Upper lobe of right lung (tissue), 1 donor: Measurements from ENCODE around the gene MCC. TPM values are rescaled to one million over a fixed set of nuclear protein-coding genes. Genes with fewer than 3 reads are reported as not detected.

Experiments used
- ATAC-seq: fragments of 200-7000 bp; cut with Tn5 transposase; one replicate; pipeline ENCODE4 v1.9.1; 2020; ENCODE audit warnings: mild to moderate bottlenecking, moderate library complexity
- DNase-seq: peaks from one replicate; pipeline ENCODE4 v3.0.0-alpha.2; 2020
- H3K27ac ChIP-seq: fragments of 200-600 bp; one replicate; pipeline ENCODE4 v1.8.0; 2022
- H3K27me3 ChIP-seq: fragments of 200-600 bp; one replicate; pipeline ENCODE4 v1.8.0; 2022; ENCODE audit warnings: mild to moderate bottlenecking
- H3K36me3 ChIP-seq: fragments of 200-600 bp; one replicate; pipeline ENCODE4 v1.8.0; 2022
- H3K4me1 ChIP-seq: fragments of 200-600 bp; one replicate; pipeline ENCODE4 v1.8.0; 2022
- H3K4me3 ChIP-seq: fragments of 200-600 bp; one replicate; pipeline ENCODE4 v1.8.0; 2022; ENCODE audit warnings: mild to moderate bottlenecking
- H3K9me3 ChIP-seq: fragments of 200-600 bp; one replicate; pipeline ENCODE4 v1.8.0; 2022
- intact Hi-C: fragments of 100-400 bp; cut with DNase I; formaldehyde crosslinking; loops from one replicate; pipeline ENCODE4 v1.11.0; 2022
- total RNA-seq: library from RNA; stranded (reverse); fragmentation: NEBNext Ultra II Directional; extraction: Animal tissue kit (Norgen Biotek cat#: 25700); gene quantifications from one replicate; pipeline ENCODE4 v1.2.1, GENCODE V29; 2021
- TF ChIP-seq, protein P1 (sequence below): fragments of 200-600 bp; IDR thresholded peaks from one replicate; pipeline ENCODE4 v1.8.0; 2022; ENCODE audit warnings: antibody characterized with exemption
- donor health status: DM: no; HTN: yes; CAD: no; lungs with severe emphysema.

Gene MCC
- total RNA-seq, 1 donor from 2014 or later: 18.6 TPM

DNA sequence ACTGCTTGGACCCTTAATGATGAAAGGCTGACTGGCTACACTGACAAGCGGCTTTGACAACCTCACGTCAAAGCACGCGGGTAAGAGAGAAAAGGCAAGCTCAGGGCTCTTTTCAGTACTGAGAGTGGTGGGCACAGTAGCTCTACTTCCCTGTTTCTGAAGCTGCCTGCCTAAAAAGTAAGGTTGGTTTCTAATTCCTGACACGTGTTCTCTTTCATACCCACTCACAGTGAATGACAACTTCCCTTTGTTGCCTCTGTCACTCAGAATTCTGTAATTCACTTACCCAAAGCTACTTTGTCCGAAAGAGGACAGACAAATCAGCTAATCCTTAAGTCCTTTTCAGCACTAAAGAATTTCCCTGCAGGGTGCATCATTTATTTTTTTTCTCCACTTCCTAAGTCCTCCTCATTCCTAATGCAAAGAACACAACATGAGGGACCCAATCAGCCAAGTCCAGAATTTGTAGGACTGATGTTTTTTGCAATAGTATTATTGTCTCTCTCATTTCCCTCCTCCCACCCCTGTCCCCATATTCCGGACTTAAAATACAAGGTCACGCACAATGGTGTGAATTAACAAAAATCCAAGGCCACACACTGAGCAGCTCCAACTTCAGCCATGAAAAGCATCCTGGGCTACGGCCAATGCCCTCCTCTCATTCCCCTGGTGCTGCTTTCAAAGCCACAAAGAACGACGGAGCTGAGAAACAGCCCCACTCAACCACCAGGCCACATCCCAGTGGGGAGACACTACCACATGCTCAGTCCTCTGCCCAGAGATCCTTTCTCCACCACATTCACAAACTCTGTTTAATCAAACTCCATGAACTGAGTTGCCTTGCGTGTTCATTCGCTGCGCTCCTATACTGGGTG, 274.5 kb downstream of the MCC start:
- TF ChIP-seq, protein P1, sequence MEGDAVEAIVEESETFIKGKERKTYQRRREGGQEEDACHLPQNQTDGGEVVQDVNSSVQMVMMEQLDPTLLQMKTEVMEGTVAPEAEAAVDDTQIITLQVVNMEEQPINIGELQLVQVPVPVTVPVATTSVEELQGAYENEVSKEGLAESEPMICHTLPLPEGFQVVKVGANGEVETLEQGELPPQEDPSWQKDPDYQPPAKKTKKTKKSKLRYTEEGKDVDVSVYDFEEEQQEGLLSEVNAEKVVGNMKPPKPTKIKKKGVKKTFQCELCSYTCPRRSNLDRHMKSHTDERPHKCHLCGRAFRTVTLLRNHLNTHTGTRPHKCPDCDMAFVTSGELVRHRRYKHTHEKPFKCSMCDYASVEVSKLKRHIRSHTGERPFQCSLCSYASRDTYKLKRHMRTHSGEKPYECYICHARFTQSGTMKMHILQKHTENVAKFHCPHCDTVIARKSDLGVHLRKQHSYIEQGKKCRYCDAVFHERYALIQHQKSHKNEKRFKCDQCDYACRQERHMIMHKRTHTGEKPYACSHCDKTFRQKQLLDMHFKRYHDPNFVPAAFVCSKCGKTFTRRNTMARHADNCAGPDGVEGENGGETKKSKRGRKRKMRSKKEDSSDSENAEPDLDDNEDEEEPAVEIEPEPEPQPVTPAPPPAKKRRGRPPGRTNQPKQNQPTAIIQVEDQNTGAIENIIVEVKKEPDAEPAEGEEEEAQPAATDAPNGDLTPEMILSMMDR: no peak
- intact Hi-C loops: no loop called here

DNA sequence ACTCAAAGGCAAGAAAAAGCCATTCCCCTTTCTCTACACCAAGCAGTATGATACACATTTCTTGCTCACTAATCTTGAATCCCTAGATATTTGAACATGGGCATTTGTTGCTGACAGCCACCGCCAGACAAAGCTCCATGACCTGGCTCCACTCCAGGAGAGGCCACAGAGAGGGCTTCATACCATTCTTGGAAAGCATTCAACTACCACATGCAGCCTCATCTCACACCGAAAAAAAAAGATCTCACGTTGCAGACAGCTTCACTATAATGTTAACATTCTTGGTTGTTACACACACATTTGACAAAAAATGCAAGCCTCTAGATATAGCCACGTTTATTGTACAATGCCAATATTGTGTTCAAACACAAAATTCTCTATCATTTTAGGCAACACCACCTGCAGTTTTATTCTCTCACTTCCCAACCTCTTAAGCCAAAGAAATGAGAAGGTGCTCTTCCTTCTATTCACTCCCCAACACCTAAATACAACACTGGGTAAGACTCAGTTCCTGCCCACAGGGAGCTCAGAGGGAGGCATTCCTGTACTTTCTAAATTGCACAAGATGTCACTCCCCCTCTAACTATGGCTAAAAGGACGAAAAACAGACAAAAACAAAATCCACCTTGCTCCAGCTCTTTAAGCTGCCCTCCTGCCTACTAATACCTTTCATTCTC, 275.9 kb downstream of the MCC start:
- ATAC-seq (no peak), DNase-seq (no peak)
- no peaks in the 10 kb centered on the region for H3K27me3 ChIP-seq
- H3K9me3 ChIP-seq: no peaks in the 10 kb centered on the region
- H3K4me3 ChIP-seq: no peak overlapping the region
- intact Hi-C loops: no loop called here
- TF ChIP-seq, protein P1: no peak
- no peak overlapping the region for H3K27ac ChIP-seq
- peaks cover 9% of the 10 kb centered on the region for H3K4me1 ChIP-seq
- H3K36me3 ChIP-seq: no peaks in the 10 kb centered on the region

More for the DNA sequence above, 274.5 kb downstream of the MCC start:
- no peaks in the 10 kb centered on the region for H3K27me3 ChIP-seq
- H3K4me3 ChIP-seq: no peak overlapping the region
- no peak overlapping the region for H3K27ac ChIP-seq
- DNase-seq (no peak), ATAC-seq (peak; percentile 47)
- peaks cover 12% of the 10 kb centered on the region for H3K4me1 ChIP-seq
- no peaks in the 10 kb centered on the region for H3K36me3 ChIP-seq
- H3K9me3 ChIP-seq: no peaks in the 10 kb centered on the region

DNA sequence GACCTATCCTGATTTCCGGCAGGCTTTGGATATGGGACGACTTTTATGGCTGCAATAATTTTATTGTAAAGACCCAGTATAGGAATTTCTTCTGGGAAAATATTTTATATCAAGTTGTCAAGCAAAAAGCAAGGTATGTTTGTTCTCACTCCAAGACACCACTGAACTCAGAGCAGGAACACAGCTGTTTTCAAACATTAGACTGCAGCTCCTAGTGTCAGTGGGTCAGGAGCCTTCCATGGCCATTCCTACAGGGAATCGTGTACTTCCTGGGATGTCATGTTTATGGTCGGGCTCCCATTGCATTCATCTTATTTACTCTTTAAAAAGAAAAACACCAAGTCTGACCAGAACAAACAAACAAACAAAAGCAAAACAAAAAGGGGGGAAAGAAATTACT, 278.8 kb downstream of the MCC start:
- Histone ChIP-seq H3K27ac (no peak overlapping the region), H3K36me3 (no peaks in the 10 kb centered on the region), H3K4me1 (peaks cover 15% of the 10 kb centered on the region), H3K27me3 (no peaks in the 10 kb centered on the region), H3K9me3 (no peaks in the 10 kb centered on the region), H3K4me3 (no peak overlapping the region)
- TF ChIP-seq, protein P1: no peak
- no peak for ATAC-seq
- intact Hi-C loops: no loop called here
- no peak for DNase-seq

DNA sequence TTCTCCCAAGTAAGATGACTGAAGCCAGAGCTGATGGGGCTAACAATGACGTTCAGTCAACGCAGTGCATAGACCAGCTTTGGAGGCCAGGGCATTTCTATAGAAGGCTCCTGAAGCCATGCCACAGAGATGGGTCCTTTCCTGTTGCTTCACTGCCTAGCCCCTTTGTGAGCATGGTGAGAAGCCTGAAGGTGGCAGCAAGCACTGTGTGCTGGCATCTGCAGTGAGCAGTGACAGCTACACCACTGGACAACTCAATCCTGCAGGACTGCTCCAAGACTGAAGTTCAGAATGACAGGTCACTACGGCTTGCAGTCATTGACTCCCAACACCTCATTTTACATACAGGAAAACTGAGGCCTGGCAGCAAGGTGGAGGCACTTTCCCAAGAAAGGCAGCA, 282.4 kb downstream of the MCC start:
- ATAC-seq: peak; percentile 44
- Histone ChIP-seq H3K27me3 (no peaks in the 10 kb centered on the region), H3K4me1 (peaks cover 12% of the 10 kb centered on the region), H3K27ac (no peak overlapping the region), H3K36me3 (no peaks in the 10 kb centered on the region), H3K9me3 (no peaks in the 10 kb centered on the region), H3K4me3 (no peak overlapping the region)
- TF ChIP-seq, protein P1: no peak
- DNase-seq: no peak
- intact Hi-C loops: no loop called here

DNA sequence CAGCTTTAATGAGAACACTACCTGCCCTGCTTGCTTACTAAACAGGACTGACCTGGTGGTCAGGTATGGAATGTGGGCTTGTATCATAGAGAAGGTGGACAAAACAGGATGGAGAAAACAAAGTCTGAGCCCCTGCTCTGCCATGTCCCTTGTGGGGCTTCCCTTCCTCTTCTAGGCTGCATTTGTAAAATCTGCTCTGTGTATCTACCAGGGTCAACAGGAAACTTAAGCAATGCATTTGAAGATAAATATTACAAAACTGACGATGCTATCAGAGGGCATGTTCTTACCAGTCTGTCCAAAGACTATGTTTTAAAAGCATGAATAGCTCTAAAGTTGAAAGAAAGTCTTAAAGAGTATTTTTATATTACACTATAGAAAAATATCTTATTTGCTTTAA, 282.9 kb downstream of the MCC start:
- intact Hi-C loops: no loop called here

More for the DNA sequence above, 282.9 kb downstream of the MCC start:
- H3K27ac ChIP-seq: no peak overlapping the region
- H3K27me3 ChIP-seq: no peaks in the 10 kb centered on the region
- ATAC-seq (no peak), DNase-seq (no peak)
- peaks cover 12% of the 10 kb centered on the region for H3K4me1 ChIP-seq
- TF ChIP-seq, protein P1: no peak
- H3K36me3 ChIP-seq: no peaks in the 10 kb centered on the region
- H3K4me3 ChIP-seq: no peak overlapping the region
- H3K9me3 ChIP-seq: no peaks in the 10 kb centered on the region
